Fibroblast of pulmonary artery (primary cell): ENCODE data around the gene EXOC3L4.
"Not testable (repeated sequence)": the region's sequence is repeated elsewhere in the genome, so short reads cannot be mapped to it uniquely, and the experiment has no call there.

Experiments used
- DNase-seq: peaks from one replicate; pipeline ENCODE4 v3.0.0-alpha.2; 2010; ENCODE audit warnings: low read depth
- H3K4me3 ChIP-seq: replicated peaks from 2 replicates; pipeline ENCODE4 v1.5.1; 2011; ENCODE audit warnings: low read depth, mild to moderate bottlenecking, control low read depth, low read length, moderate library complexity
- TF ChIP-seq, protein P1 (sequence below): IDR thresholded peaks from 2 replicates; pipeline ENCODE4 v1.5.1; 2011; ENCODE audit warnings: mild to moderate bottlenecking, control low read depth, low read length, inconsistent platforms; ENCODE audit errors: missing control alignments

Gene EXOC3L4

DNA sequence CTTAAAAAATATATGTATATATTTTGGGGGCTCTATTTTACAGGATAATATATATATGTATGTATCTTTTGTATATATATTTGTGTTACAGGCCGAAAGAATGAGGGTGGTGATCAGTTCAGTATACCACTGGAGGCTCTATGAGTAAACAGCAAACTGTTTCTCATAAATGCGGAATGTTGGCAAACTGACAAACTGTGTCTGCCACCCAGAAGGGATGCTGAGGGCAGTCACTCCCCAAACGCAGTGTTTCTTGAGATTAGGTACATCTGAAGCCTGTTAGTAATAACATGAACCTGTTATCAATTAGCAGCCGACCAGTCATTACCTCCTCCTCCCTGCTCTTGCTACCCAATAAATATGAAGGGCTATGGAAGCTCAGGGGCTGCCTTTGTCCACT lies 49.6 kb downstream of the EXOC3L4 start:
- TF ChIP-seq, protein P1, sequence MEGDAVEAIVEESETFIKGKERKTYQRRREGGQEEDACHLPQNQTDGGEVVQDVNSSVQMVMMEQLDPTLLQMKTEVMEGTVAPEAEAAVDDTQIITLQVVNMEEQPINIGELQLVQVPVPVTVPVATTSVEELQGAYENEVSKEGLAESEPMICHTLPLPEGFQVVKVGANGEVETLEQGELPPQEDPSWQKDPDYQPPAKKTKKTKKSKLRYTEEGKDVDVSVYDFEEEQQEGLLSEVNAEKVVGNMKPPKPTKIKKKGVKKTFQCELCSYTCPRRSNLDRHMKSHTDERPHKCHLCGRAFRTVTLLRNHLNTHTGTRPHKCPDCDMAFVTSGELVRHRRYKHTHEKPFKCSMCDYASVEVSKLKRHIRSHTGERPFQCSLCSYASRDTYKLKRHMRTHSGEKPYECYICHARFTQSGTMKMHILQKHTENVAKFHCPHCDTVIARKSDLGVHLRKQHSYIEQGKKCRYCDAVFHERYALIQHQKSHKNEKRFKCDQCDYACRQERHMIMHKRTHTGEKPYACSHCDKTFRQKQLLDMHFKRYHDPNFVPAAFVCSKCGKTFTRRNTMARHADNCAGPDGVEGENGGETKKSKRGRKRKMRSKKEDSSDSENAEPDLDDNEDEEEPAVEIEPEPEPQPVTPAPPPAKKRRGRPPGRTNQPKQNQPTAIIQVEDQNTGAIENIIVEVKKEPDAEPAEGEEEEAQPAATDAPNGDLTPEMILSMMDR, result no peak
- H3K4me3 ChIP-seq, result no peak overlapping the region
- peak; percentile 54 for DNase-seq

DNA sequence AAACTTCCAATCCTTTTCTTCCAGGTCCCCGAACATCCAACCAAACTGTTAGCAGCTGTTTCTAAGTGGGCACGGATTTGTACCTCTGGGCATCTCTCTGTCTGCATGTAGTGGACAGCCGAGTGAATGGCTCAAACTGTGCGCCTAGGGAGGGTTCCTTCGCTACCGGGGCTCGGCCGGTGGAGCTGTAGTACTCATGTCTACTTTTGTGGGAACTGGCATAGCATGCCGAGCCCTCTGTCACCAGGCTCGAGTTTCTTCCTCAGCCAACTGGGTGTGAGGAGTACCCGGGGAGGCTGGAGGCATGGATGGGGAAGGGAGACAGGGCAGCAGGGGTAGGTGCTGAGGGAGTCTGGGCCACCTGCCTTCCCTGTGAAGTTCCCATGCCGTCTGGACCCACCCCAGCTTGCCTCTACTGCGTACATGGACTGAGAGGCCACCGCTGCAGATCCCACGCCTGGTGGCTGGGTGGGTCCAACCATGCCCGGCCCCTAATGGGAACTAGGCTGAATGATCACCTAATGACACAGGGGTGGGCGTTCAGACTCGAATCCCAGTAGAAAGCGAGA lies 51.7 kb downstream of the EXOC3L4 start:
- DNase-seq, result no peak

DNA sequence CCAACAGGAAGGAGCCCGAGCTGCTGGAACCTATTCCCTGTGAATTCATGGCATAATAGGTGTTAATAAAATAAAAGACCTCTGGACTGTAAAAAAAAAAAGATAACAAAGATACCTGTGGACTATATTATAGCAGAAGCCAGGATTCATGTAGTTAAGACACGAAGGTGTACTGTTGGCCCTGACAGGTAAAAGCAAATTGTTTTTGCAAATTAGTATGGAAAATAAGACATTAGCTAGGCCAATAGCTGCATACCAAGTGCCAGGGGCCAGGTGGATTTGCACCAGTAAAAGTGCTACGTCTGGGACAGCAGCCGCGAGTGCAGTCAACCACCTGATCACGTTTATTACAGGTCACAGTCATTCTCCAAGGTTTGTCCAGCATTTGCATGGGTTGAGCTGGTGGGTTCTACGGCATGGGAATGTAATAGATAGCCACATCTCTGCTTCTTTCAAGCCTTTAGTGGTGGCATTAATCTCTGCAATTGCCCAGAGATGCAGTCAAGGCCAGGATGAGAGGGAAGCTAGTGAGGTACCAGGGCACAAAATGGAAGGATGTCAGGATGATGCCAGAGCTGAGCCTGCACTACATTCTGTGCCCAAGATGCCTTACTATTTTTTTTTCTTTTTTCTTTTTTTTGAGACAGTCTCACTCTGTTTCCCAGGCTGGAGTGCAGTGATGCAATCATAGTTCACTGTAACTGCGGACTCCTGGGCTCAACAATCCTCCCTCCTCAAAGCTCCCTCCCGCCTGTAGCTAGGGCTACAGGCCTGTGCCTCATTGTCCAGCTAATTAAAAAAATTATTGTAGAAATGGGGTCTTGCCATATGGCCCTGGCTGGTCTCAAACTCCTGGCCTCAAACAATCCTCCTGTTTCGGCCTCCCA lies 55.1 kb downstream of the EXOC3L4 start:
- no peak overlapping the region for H3K4me3 ChIP-seq
- DNase-seq, result no peak
- TF ChIP-seq, protein P1, result no peak

More for the DNA sequence above, 51.7 kb downstream of the EXOC3L4 start:
- TF ChIP-seq, protein P1, result no peak
- no peak overlapping the region for H3K4me3 ChIP-seq

DNA sequence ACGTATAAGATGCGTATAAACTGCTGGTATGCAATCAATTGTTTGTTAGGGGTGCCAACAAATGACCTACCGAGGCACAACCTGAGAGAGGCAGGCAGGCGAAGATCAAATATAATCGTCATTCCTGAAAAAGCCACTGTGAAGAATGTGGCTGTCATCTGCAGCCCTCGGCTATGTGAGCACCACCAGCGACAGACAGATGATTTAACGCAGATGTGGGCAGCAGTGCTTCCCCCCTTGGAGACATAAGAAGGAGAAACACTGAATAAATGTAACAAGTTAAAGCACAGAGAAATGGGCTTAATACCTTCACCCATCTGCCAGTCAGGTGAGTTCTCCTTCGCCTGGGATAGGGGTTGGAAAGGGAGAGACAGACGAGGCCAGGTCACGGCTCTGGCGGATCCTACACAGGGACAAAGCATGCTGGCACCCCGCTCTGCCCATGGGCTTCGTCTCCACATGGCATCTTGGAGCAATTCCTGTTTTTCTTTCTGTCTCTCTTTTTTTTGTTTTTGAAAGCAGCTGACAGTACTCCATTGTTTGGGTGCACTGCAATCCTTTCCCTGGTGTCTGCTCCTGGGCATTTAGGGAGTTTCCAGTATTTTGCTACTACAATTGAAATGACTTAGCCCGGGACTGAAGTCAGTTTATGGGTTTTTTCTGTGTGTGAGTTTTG lies 56.9 kb downstream of the EXOC3L4 start:
- TF ChIP-seq, protein P1, result no peak
- DNase-seq, result no peak
- no peak overlapping the region for H3K4me3 ChIP-seq

DNA sequence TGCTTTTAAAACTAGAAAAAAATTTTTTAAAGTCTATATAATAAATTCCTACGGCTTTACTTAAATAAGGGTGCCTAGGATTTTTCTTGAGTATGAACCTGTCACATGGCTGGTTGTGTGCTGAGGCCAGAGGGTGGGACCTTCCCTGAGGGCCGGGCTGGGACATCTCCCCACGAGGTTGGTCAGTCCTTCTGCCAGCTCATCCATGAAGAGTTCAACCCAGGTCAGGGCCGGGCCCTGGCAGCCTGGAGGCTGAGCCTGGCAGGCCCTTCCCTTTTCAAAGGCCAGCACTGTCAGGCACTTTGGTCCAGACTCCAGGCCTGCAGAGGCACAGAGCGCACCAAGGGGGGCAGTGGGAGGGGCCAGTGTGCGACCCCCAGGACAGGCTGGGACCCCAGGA lies 60.5 kb downstream of the EXOC3L4 start:
- TF ChIP-seq, protein P1, result no peak
- no peak for DNase-seq

DNA sequence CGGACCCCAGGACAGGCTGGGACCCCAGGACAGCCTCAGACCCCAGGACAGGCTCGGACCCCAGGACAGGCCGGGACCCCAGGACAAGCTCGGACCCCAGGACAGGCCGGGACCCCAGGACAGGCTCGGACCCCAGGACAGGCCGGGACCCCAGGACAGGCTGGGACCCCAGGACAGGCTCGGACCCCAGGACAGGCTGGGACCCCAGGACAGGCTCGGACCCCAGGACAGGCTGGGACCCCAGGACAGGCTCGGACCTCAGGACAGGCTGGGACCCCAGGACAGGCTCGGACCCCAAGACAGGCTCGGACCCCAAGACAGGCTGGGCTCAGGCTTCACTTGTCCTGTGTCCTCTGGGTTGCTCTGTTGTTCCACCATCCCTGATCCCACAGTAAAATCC lies 60.9 kb downstream of the EXOC3L4 start:
- not testable (repeated sequence) for H3K4me3 ChIP-seq, DNase-seq

More for the DNA sequence above, 60.5 kb downstream of the EXOC3L4 start:
- no peak overlapping the region for H3K4me3 ChIP-seq

DNA sequence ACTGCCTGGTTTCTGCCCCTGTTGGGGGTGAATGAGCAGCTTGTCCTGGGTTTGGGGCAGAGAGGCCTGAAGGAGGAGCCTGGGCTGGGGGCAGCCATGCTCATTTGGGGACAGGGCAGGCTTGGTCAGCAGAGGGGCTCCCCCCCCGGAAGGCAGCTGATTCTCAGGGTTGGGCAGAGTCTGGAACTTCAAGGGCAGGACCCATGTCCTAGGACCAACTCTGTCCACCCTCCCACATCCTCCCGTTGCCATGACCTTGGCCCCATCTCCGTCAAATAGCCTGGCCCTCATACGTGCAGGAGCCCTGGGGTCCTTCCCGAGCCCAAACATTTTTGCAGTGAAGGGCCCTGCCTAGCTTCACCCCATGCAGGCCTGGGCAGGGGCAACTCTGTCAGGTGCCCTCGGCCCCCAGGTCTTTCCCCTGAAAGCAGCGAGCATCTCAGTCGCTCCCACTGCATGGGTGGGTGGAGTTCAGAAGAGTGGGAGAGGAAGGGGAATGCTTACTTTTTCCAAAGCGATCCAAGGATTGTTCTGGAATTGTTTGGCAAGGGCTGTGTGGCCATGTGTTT lies 61.4 kb downstream of the EXOC3L4 start:
- no peak overlapping the region for H3K4me3 ChIP-seq
- TF ChIP-seq, protein P1, result no peak
- DNase-seq, result no peak
